Ishikawa (cell line): Measurements from ENCODE around the gene LBR.

Experiments
- CEBPB ChIP-seq: IDR thresholded peaks from 2 replicates; pipeline ENCODE4 v1.6.1; 2012
- CREB1 ChIP-seq: IDR thresholded peaks from 2 replicates; pipeline ENCODE4 v1.6.1; 2012; ENCODE audit warnings: low read depth
- EGR1 ChIP-seq: IDR thresholded peaks from 2 replicates; pipeline ENCODE4 v1.6.1; 2012
- EP300 ChIP-seq: IDR thresholded peaks from 2 replicates; pipeline ENCODE4 v1.6.1; 2012; ENCODE audit warnings: borderline replicate concordance
- NFIC ChIP-seq: IDR thresholded peaks from 2 replicates; pipeline ENCODE4 v1.6.1; 2012
- RAD21 ChIP-seq: IDR thresholded peaks from 2 replicates; pipeline ENCODE4 v1.6.1; 2012; ENCODE audit warnings: low read depth
- REST ChIP-seq: IDR thresholded peaks from 2 replicates; pipeline ENCODE4 v1.6.1; 2012; ENCODE audit warnings: low read depth, mild to moderate bottlenecking
- TCF12 ChIP-seq: IDR thresholded peaks from 2 replicates; pipeline ENCODE4 v1.6.1; 2012; ENCODE audit warnings: low read depth
- YY1 ChIP-seq: IDR thresholded peaks from 2 replicates; pipeline ENCODE4 v1.6.1; 2012; ENCODE audit warnings: low read depth
- TF ChIP-seq, protein P1 (sequence below): IDR thresholded peaks from 2 replicates; pipeline ENCODE4 v1.6.1; 2012

GRCh38 chr1:225477296-225477911 lies 49.6 kb upstream of the LBR start:
- TF ChIP-seq EP300: no peak
- no peak for TF ChIP-seq REST
- no peak for TF ChIP-seq TCF12
- no peak for TF ChIP-seq YY1
- no peak for TF ChIP-seq CREB1
- no peak for TF ChIP-seq NFIC
- TF ChIP-seq EGR1: no peak
- no peak for TF ChIP-seq CEBPB
- TF ChIP-seq, protein P1, sequence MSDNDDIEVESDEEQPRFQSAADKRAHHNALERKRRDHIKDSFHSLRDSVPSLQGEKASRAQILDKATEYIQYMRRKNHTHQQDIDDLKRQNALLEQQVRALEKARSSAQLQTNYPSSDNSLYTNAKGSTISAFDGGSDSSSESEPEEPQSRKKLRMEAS: no peak
- no peak for TF ChIP-seq RAD21
